Stimulated activated naive CD8-positive, alpha-beta T cell treated with anti-CD3 and anti-CD28 coated beads, Interleukin-15, Interleukin-2, amounts not matched to agents 100 U/mL and 50 U/mL, for 24 hours (primary cell): ENCODE measurements around the gene ULK4.
A peak's percentile ranks its signal among the peaks of the same experiment; 100 is the strongest.
"Not testable (repeated sequence)": the region's sequence is repeated elsewhere in the genome, so short reads cannot be mapped to it uniquely, and the experiment has no call there.

Experiments
- ATAC-seq: fragments of 150-1000 bp; cut with Tn5 transposase; one replicate; pipeline ENCODE4 v1.10.0; 2021
- DNase-seq: peaks from one replicate; pipeline ENCODE4 v3.0.0; 2021

Gene ULK4

GRCh38 chr3:41961751-41962679 is at the start of gene ULK4:
Gene ULK4, minus strand, starts transcription at chr3:41962103. Its CDS starts 7,344 bp downstream, at chr3:41954759.
- DNase-seq = peak; percentile 92
- peak; percentile 95 for ATAC-seq

- DNase-seq = no peak
- no peak for ATAC-seq
Measured at GRCh38 chr3:42010530-42010929, 48.6 kb upstream of the ULK4 start.

- no peak for ATAC-seq
- DNase-seq = no peak
Measured at GRCh38 chr3:42009456-42009855, 47.6 kb upstream of the ULK4 start.

GRCh38 chr3:42007785-42008184 is 45.9 kb upstream of the ULK4 start:
- DNase-seq (no peak), ATAC-seq (no peak)

GRCh38 chr3:42005401-42005800 is 43.5 kb upstream of the ULK4 start:
- no peak for DNase-seq
- ATAC-seq = no peak

- DNase-seq (no peak), ATAC-seq (no peak)
Measured at GRCh38 chr3:42002790-42003189, 40.9 kb upstream of the ULK4 start.

GRCh38 chr3:42001777-42002176 is 39.9 kb upstream of the ULK4 start:
- no peak for ATAC-seq
- no peak for DNase-seq

GRCh38 chr3:41999909-42000308 is 38.0 kb upstream of the ULK4 start:
- ATAC-seq = no peak
- DNase-seq = no peak

GRCh38 chr3:41997702-41998550 is 36.0 kb upstream of the ULK4 start:
- ATAC-seq = no peak

GRCh38 chr3:41991437-41991836 is 29.5 kb upstream of the ULK4 start:
- no peak for ATAC-seq

More at GRCh38 chr3:41997702-41998550, 36.0 kb upstream of the ULK4 start:
- DNase-seq = no peak

GRCh38 chr3:41989518-41989917 is 27.6 kb upstream of the ULK4 start:
- DNase-seq (no peak), ATAC-seq (no peak)

More at GRCh38 chr3:41991437-41991836, 29.5 kb upstream of the ULK4 start:
- DNase-seq = no peak

GRCh38 chr3:41987627-41988026 is 25.7 kb upstream of the ULK4 start:
- ATAC-seq (no peak), DNase-seq (no peak)

GRCh38 chr3:41986561-41986960 is 24.7 kb upstream of the ULK4 start:
- DNase-seq = no peak
- ATAC-seq = no peak

- no peak for DNase-seq
- ATAC-seq = no peak
Measured at GRCh38 chr3:41985018-41985417, 23.1 kb upstream of the ULK4 start.

- DNase-seq, ATAC-seq: not testable (repeated sequence)
Measured at GRCh38 chr3:41983091-41983490, 21.2 kb upstream of the ULK4 start.

- not testable (repeated sequence) for ATAC-seq, DNase-seq
Measured at GRCh38 chr3:41977401-41977800, 15.5 kb upstream of the ULK4 start.

- no peak for ATAC-seq
- DNase-seq = no peak
Measured at GRCh38 chr3:41975416-41976103, 13.7 kb upstream of the ULK4 start.

- no peak for ATAC-seq
Measured at GRCh38 chr3:41974223-41974622, 12.3 kb upstream of the ULK4 start.

GRCh38 chr3:41972802-41973201 is 10.9 kb upstream of the ULK4 start:
- DNase-seq (no peak), ATAC-seq (no peak)

More at GRCh38 chr3:41974223-41974622, 12.3 kb upstream of the ULK4 start:
- no peak for DNase-seq

- no peak for DNase-seq
- ATAC-seq = no peak
Measured at GRCh38 chr3:41966206-41966605, 4.3 kb upstream of the ULK4 start.

GRCh38 chr3:41963823-41964222 is 1.9 kb upstream of the ULK4 start:
- ATAC-seq (no peak), DNase-seq (no peak)
